ENCODE measurements around the gene CLIP4.

The CLIP4 gene

DNA sequence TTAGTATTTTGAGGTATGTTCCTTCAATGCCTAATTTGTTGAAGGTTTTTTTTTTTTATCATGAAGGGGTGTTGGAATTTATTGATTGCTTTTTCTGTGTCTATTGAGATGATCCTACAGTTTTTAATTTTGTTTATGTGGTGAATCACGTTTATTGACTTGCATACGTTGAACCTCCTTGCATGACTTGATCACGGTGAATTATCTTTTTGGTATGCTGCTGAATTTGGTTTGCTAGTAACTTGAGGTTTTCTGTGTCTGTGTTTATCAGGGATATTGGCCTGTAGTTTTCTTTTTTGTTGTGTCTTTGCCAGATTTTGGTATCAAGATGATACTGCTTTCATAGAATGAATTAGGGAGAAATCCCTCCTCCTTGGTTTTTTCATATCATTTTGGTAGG, 23.9 kb downstream of the CLIP4 start:
- no peak for DNase-seq

DNA sequence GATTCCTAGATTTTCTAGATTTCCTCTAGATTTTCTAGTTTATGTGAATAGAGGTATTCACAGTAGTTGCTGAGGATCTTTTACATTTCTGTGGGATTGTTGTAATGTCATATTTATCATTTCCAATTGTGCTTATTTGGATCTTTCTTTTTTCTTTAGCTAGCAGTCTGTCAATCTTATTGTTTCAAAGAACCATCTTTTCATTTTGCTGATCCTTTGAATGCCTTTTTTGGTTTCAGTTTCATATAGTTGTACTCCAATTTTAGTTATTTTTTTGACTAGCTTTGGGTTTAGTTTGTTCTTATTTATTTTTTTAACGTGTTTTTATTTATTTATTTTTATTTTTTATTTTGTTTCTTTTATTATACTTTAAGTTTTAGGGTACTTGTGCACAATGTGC, 24.5 kb downstream of the CLIP4 start:
- no peak for DNase-seq

GRCh38 chr2:29143657-29144056, 28.4 kb downstream of the CLIP4 start:
- DNase-seq = no peak

- DNase-seq = no peak
Measured at GRCh38 chr2:29146197-29146596, 31.0 kb downstream of the CLIP4 start.

- DNase-seq = no peak
Measured at GRCh38 chr2:29147963-29148362, 32.7 kb downstream of the CLIP4 start.

GRCh38 chr2:29154610-29155009, 39.4 kb downstream of the CLIP4 start:
- DNase-seq = no peak

DNA sequence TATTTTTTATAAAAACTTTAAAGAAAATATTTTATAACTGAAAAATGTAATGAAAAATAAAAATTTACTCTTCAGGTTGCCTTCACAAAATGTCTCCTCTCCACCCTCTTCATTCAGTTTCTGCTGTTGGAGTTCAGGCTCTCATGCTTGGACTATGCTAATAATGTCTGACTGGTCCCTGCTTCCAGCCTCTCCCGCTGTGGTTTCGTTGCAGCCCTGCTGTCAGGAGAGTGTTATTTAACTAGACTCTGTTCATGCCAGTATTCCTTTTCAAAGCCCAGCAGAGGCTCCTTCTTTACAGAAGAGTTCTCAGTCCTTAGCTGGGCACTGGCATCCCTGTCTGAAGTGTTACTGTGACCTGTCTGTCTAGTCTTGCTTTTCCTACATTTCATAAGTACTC, 40.4 kb downstream of the CLIP4 start:
- no peak for DNase-seq

- no peak for DNase-seq
Measured at GRCh38 chr2:29157131-29157530, 41.9 kb downstream of the CLIP4 start.

DNA sequence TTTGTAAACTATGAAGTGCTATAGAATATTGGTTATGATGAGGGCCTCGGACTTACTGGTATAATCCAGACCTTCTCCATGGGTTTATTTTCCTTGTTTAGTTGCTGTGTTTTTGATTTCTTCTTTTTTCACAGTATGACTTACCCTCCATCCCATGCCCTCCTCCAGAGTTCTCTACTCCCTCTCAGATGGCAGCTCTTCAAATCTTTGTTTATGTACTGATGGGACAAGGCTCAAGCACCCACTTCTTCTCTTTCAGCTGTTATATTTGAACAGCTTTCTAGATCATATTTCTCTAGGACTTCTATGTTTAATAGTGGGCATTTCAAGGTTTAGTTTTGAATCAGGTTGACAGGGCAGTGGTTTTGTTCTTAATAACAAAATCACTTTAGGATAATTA, 43.9 kb downstream of the CLIP4 start:
- no peak for DNase-seq

DNA sequence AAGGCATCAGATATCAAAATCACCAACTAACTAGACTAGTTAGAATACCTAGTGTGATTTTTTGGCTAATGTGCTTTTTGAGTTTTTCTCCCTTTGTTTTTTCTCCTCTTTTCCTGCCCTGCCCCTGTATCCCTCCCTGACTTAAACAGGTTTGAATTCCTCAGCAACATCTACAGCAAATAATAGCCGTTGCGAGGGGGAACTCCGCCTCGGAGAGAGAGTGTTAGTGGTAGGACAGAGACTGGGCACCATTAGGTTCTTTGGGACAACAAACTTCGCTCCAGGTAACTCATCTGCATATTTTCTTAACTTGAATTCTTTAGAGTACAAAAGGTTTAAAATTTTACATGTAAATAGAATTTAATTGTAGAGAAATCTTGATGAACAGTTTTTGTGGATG, 45.0 kb downstream of the CLIP4 start:
- DNase-seq = no peak

DNA sequence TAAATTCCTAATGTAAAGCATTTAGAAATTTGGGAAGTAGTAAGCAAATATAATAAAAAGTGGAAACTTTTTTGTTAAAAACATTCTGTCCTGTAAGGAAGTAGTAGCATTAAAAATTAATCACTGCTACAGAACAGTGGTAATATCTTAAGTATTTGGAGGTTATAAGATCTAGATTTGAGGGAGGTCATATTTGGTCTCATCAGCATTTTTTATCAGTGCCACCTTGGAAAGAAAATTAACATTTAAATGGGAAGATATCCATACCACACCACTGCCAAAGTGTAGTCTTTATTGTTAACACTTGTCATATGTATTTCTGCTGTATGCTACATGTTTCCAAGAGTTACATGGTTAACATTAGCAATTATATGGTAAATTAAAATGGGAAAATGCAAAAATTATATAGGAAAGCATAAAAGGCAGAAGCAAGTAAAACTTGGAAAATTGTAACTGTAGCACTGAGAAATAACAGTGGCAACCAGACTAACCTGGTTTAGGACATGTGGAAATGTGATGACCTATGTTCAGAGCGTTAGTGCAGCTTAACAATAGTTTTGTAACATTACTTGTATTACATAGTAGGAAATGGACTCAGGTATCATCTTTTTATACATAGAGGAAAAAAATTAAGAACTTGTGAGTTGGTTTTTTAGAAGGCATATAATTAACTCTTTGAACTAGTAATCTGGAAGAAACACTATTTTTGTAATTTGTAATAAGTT, 47.2 kb downstream of the CLIP4 start:
- no peak for DNase-seq

GRCh38 chr2:29164091-29164846, 49.1 kb downstream of the CLIP4 start:
- no peak for DNase-seq

- DNase-seq = no peak
Measured at GRCh38 chr2:29165362-29166241, 50.4 kb downstream of the CLIP4 start.

DNA sequence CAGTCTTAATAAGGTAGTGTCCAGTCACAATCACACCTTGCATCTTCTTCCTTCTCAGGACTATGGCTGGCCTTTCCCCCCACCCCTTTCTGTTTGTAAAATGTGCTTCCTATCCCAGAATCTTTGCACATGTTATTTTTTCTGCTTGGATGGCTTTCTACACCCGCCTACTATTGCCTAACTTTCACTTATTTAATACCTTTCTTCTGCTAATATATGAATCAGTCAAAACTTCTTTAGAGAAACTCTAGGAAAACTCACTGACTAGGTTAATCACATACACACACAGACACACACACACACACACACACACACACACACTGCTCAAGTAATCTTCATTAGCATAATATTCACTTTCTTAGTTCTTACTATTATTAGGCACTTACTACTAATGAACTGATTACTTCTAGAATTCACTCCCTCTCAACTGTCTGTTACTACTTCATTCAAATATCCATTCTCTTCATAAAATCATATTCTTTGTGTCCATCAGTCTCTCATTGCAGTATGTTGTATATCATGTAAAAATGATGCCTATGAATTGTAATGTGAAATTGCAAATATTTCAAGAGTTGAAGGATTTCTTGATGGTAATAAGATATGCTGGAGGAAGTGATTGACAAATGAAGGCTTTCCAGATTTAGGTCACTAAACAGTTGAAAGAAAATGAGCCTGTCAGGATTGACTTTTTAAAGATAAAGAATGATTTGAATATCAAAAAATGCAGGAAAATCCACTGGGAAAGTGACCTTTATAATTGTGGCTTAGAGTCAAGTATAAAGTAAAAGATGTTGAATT, 51.2 kb downstream of the CLIP4 start:
- no peak for DNase-seq

DNA sequence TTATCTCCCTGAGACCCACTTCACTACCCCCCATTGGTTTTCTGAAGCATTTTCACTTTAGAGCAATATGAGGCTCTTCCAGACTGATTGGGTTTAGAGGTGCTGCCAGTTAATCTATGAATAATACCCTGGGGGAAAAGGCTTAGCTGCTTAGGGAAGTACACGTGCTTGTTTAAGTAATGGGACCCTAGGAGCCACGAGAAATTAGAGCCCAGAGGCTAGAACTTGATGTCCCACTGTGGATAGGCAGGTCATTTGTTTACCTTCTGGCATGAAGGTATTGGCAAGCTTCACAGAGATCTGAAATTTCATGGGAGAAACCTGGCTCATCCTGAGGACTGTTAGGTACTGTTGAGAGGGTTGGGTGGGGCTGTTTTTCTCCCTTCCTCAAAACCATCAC, 59.7 kb downstream of the CLIP4 start:
- DNase-seq = no peak

GRCh38 chr2:29175338-29175737, 60.1 kb downstream of the CLIP4 start:
- DNase-seq = no peak

- DNase-seq = no peak
Measured at GRCh38 chr2:29182334-29182733, 67.1 kb downstream of the CLIP4 start.

GRCh38 chr2:29182920-29183319, 67.7 kb downstream of the CLIP4 start:
- no peak for DNase-seq

- DNase-seq = no peak
Measured at GRCh38 chr2:29184531-29184930, 69.3 kb downstream of the CLIP4 start.

DNA sequence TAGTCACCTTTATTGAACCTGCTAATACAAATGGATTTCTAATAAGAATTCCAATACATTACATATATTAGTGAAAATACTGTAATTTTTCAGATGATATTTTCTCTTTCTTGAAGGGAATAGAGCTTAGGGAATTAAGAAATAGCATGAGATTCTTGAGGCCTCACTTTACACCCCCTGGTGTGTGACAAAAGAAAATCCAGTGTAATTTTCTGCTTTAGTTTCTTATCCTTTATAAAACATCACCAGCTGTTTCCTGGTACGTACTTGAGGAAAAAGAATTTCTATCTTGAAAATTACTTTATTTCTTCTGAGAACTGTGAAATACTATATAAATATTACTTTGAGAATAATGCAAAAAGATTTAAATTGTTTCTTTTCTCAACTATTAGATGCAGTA, 71.6 kb downstream of the CLIP4 start:
- DNase-seq = no peak

DNA sequence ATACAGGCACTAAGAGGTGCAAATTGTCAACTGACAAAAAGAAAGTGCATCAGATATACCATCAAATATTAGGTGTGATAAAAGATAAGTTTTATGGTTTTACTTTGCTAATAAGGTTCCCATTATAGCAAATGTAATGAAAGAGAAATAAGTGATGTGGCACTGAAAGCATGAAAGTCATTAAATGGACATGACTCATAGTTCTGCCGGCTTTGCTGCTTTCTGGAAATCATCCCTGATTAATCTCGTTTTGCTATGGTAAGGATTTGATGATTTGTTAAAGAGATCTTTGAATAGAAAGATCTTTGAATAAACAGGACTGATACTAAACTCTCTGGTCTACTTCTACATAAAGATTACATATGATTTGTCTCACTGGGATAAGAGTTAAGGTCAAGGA, 72.7 kb downstream of the CLIP4 start:
- DNase-seq = no peak

GRCh38 chr2:29189052-29189451, 73.8 kb downstream of the CLIP4 start:
- DNase-seq = peak; percentile 6

DNA sequence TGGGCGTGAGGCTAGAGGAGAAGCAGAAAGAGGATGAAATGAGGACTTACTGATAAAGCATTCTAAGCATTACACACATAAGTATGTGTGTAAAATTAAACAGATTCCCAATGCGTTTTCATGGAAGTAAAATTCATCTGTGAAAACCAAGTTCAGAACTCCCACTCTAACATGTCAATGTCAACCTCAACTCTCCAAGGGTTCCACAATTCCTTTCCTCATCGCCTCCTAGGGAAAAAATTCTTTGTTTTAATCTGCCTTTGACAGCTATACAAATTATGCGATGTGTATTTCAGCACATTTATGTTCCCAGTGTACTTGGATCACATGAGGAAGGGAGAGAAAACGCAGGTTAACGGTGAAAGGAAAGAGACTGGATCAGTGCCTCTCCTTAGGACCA, 76.6 kb downstream of the CLIP4 start:
- no peak for DNase-seq
